Measurements from ENCODE around the gene CACUL1.
A peak's percentile ranks its signal among the peaks of the same experiment; 100 is the strongest.
"Not testable (repeated sequence)": the region's sequence is repeated elsewhere in the genome, so short reads cannot be mapped to it uniquely, and the experiment has no call there.

CACUL1 gene
- total RNA-seq: 53.1 reads per million, percentile 69 among the genes with 10 or more reads in this experiment

DNA sequence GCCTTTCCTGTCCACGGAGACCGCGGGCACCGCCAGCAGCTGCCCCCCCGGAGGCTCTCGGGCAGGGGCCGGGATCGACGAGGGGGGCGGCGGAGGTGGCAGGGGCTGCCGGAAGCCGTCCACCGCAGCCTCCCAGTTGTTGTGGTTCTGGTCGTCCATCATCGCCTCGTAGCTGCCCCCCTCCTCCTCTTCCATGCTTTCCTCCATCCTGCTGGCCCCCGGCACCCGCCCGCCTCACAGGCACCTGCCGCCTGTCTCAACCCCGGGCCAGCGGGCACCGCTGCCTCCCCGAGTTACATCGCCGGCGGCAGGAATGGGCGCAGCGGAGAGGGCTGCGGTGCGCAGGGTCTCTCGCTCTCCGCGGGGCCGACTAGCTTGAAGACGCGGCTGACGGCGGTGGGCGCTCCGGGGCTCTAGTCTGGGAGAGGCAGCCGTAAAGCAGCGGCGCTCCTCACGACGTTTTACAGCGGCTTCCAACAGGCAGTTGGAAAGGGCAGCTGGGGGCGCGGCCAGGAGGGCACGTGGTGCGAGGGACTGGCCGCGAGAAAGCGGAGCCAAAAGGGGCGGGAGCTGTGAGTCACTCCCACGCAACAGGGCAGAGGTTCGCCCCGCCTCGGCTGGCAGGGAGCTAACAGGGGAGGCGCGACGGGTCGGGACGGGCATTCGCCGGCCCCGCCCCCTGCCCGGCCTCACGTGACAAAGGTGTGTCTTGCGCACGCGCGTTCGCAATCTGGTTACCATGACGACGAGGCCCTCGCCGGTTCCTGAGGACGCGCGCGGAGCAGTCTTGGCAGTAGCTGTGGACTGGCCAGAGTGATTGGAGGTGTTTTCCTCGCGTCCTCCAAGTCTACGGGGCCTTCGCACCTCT, at the start of gene CACUL1:
Gene CACUL1, minus strand, starts transcription at position 415 of the 868 bp plus-strand sequence. Its CDS starts 208 bp downstream, at position 207.
- peak; percentile 99 for DNase-seq

DNA sequence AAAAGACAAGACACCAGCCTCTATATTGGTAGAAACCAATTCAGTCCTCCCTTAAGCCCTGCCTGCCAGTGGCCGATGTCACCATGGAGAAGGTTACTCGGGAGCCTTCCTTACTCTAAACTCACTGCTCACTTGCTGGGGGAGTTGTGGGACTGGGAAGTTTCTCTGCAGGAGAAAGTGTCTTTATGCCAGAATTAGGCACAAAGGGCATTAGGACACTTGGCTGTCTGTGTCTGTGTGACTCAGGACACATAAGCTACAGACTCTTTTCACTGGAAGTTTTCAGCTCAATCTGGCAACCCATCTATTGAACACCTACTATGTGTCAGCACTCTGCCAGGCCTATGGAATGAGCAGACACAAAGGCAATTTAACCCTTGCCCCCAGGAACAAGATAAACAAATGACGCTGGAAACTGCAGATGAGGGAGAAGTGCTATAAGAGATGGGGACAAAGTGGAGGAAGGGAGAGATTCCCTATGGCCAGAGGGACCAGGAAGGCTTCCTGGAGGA, 49.5 kb upstream of the CACUL1 start:
- no peak for DNase-seq

DNA sequence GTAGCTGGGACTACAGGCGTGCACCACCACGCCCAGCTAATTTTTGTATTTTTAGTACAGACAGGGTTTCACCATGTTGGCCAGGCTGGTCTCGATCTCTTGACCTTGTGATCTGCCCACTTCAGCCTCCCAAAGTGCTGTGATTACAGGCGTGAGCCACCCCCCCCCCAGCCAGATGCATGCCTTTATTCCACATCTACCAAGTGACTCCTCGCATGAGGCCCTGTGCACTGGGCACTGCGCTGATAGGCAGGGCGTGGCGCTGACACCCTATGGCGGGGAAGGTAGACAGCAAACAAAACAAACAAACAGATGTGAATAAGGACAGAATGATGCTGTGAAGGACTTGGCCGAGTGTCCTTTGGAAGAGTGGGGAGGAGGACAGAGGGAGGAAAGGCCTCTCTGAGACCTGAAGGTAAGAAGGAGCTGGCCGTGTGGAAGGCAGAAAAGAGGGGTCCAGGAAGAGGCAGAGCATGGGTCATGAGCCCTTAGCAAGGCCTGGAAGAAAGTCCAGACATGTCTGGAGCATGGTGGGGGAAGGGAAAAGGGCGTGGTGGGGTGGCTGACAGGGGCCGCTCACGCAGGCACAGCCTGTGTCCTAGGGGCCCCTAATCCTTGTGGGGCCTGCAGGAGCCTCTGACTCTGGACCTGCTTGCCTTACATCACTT, 47.5 kb upstream of the CACUL1 start:
- no peak for DNase-seq

DNA sequence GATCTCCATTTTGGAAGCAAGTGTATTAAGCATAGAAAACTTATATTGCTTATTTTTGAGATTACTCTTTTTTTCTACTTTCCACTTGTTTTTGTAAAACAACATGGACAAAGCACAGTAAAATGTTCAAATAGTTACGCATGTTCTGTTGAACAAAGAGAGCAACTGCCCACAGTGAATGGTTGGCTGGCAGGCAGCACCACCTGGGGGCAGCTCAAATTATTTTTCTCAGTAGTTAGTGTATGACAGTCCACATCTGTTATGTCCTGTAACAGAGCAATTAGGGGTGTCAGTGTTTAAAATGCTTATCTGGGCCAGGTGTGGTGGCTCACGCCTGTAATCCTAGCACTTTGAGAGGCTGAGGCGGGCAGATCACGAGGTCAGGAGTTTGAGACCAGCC, 46.1 kb upstream of the CACUL1 start:
- no peak for DNase-seq

DNA sequence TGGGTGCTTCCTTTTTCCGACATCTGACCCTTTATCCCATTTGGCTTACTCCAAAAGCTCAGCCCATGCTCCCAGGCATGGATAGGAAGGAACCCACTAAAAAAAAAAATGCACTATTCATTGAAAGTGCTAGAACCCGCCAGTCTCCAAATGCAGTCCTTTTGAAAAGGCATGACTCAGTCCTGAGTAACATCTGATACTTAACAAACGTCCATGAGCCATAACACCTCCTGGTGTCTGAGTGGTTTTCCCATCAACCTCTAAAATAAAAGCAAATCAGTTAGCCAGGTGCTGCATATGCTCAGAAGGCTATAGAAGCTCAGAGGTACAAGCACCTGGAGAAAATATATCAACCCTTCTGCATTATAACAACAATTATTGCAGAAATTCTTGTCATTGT, 45.0 kb upstream of the CACUL1 start:
- no peak for DNase-seq

DNA sequence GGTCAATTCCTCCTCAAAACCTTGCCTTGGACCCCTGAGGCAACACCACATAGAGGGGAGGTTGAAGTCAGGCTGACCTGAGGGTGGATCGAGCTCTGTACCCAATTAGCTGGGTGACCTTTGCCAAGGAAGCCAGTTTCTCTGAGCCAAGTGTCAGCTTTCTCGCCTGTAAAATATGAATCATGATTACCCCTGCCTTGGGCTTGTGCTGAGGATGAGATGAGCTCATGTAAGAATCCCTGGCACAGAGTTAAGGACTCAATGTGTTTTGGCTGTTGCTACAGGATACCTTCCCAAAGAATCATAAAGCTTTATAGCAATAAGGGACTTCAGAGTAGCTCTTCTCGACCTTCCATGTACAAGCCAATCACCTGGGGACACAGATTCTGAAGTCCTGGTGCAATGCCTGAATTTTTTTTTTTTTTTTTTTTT, 43.5 kb upstream of the CACUL1 start:
- DNase-seq: no peak

DNA sequence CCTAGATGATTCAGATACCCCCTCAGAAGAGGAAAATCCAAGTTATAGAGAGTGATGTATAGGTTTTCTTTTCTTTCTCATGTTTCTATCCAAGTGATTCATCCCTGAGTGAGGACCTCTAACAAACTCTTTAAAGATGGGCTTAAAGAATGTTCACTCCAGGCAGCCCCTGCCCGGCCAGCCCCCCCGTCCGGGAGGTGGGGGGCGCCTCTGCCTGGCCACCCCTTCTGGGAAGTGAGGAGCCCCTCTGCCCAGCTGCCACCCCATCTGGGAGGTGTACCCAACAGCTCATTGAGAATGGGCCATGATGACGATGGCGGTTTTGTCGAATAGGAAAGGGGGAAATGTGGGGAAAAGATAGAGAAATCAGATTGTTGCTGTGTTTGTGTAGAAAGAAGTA, 40.2 kb upstream of the CACUL1 start:
- not testable (repeated sequence) for DNase-seq

DNA sequence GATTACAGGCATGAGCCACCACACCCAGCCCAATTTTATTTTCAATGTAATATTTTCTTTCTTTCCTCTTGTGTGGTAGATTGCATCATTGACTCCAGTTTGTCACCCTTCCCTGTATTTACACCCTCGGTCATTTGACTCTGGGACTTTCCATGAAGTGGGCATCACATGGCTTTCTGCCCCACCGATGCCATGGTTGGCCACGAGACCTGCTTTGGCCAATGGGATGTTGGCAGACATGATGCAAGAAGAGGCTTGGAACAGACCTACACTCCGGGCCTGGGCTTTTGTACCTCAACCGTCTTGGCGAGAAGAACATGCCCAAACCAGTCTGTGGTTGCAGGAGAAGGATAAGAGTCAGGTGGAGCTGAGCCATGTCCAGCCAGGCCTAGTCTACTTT, 38.8 kb upstream of the CACUL1 start:
- no peak for DNase-seq

DNA sequence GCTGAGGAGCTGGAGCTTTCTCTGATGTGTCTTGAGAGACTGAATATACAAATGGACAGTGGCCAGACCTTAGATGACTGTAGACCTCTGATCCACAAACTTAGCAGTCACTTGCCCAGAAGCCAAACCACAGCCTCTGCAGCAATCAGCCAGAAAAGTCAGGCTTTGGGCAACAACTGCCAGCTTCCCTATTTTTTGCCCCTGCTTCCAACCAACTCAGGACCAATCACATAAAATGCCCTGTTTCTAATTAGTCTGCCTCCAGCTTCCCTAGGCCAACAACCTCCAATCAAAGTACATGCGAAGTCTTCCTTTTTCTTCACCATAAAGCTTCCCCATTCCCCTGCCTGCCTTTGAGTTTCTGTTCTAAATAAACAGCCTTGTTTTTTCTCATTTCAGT, 37.8 kb upstream of the CACUL1 start:
- no peak for DNase-seq

DNA sequence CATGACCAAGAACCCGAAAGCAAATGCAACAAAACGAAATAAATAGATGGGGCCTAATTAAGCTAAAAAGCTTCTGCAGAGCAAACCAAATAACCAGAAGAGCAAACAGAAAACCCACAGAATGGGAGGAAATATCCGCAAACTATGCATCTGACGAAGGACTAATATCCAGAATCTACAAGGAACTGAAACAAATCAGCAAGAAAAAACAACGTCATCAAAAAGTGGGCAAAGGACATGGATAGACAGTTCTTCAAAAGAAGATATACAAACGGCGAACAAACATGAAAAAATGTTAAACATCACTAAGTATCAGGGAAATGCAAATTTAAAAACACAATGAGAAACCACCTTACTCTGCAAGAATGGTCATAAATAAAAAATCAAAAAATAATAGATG, 35.3 kb upstream of the CACUL1 start:
- DNase-seq: no peak

DNA sequence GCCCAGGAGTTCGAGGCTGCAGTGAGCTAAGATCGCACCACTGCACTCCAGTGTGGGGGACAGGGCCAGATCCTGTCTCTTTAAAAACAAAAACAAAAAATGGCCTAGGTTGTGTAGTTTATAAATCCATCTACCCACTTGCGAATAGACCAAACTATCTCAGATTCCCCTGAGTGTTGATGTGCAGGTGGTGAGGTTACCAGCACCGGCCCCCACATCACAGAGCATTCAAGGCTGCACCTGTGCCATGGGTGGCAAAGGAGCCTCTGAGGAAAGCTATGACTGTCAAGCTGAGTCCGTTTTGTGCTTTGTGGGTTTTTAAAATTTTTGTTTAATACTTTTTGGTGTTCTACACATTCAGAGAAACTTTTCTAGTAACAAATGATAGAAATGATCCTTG, 30.8 kb upstream of the CACUL1 start:
- no peak for DNase-seq

DNA sequence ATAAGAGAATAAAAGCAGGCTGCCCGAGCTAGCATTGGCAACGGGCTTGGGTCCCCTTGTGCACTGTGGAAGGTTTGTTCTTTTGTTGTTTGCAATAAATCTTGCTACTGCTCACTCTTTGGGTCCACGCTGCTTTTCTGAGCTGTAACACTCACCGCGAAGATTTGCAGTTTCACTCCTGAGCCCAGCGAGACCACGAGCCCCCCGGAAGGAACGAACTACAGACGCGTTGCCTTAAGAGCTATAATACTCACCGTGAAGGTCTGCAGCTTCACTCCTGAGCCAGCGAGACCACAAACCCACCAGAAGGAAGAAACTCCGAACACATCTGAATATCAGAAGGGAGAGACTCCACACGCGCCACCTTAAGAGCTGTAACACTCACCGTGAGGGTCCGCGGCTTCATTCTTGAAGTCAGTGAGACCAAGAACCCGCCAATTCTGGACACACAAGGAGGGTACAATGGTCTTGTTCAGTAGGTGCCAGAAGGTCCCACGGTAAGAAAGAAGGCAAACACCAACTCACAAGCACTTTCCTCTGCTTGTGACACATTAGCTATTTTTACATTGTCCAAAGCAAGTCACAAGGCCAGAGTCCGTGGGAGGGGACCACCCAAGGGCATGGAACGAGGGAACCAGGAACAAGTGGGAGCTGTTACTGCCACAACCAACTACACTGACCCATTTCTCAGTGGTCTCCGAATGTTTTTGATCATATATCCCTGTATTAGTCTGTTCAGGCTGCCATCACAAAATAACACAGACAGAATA, 29.2 kb upstream of the CACUL1 start:
- DNase-seq: no peak

DNA sequence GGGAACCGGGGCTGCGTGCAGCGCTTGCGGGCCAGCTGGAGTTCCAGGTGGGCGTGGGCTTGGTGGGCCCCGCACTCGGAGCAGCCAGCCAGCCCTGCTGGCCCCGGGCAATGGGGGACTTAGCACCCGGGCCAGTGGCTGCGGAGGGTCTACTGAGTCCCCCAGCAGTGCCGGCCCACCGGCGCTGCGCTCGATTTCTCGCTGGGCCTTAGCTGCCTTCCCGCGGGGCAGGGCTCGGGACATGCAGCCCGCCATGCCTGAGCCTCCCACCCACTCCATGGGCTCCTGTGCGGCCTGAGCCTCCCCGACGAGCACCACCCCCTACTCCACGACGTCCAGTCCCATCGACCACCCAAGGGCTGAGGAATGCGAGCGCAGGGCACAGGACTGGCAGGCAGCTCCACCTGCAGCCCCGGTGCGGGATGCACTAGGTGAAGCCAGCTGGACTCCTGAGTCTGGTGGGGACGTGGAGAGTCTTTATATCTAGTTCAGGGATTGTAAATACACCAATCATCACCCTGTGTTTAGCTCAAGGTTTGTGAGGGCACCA, 28.2 kb upstream of the CACUL1 start:
- not testable (repeated sequence) for DNase-seq

DNA sequence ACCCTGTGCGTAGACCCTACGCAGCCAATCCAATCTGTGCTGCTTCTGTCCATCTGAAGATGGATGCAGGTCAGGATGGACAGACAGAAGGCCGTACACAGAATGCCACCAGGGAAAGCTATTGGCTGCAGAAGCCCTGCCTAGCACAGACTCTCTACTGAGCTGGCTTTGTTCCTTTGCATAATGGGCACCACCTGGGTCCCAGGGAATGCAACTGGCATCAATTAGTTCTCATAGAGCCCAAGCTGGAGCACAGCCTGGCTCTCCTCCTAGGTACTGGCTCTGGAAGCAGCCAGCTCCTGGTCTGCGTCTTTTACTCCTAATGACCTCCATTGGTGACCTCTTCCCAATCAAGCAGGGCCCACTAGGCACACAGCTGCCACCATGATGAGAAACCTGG, 26.8 kb upstream of the CACUL1 start:
- no peak for DNase-seq

DNA sequence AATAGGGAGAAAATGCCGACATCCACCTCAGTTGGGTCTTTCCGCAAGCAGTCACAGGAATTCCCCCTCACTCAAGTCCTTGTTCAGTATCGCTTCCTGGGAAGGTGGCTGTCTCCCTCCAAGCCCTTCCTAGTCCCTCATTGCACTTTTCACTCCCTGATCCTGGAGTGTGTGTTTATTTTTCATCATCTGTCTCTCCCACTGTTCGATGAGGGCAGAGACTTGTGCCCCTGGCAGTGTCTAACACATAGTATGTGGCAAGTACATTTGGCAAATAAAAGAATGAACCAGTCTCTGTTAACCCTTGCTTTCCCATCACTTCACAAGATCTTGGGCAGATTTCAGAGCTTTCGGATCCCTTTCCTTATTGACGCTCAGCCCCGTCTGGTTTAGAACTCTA, 24.0 kb upstream of the CACUL1 start:
- DNase-seq: no peak

DNA sequence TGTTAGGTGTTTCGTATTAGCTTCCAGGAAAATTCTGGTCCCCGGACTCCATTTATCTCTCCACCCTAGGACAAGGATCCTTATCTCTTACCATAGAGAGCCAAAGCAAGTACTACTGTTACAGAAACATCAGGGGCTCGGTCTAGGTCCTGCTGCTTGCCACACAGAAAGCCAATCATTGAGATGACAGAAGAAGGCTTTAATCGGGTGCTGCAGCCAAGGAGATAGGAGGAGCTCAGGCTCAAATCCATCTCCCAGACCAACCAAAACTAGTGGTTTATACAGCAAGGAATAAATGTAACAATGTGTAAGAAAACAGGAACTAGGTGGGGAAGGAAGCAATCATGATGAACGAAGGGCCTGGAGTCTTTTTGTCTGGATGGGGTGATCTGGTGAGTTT, 22.2 kb upstream of the CACUL1 start:
- no peak for DNase-seq

DNA sequence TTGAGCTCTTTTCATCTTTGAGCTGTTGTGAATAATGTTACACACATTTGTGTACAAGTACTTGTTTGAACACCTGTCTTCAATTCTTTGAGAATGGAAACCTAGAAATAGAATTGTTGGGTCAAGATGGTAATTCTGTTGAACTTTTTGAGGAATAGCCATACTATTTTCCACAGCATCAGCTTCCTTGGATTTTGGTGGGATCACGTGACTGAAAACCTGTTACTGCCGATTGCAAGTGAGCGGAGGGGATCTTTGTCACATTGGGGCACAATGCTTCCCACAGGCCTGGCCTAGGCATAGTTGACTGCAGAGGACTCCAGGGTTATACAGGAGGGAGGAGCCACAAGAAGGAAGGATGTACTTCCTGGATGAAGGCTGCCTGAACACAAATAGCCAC, 21.3 kb upstream of the CACUL1 start:
- DNase-seq: no peak

DNA sequence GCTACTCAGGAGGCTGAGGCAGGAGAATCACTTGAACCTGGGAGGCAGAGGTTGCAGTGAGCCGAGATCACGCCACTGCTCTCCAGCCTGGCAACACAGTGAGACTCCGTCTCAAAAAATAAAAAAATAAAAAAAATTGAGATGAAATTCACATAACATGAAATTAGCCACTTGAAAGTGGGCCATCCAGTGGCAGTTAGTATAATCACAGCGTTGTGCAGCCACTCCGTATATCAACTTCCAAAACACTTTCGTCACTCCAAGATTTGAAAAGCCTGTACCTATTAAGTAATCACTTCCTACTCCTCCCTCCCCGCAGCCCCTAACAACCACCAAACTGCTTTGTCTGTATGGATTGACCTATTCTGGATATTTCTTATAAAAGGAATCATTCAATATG, 20.7 kb upstream of the CACUL1 start:
- no peak for DNase-seq

DNA sequence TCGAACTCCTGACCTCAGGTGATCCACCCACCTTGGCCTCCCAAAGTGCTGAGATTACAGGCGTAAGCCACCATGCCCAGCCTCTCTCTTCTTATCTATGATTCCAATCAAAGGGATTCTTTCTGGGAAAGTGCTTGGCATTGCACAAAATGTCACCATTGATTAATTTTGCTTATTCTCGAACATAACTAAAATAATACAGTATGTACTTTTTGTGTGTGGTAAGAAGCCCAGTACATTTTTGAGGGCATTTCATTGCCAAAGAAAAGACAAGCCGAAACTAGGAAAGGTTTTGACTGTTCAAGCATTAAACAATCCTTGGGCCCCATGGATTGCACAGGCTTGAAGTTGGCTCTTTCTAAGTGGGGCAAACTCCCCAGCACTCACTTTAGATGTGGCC, 18.3 kb upstream of the CACUL1 start:
- DNase-seq: no peak

DNA sequence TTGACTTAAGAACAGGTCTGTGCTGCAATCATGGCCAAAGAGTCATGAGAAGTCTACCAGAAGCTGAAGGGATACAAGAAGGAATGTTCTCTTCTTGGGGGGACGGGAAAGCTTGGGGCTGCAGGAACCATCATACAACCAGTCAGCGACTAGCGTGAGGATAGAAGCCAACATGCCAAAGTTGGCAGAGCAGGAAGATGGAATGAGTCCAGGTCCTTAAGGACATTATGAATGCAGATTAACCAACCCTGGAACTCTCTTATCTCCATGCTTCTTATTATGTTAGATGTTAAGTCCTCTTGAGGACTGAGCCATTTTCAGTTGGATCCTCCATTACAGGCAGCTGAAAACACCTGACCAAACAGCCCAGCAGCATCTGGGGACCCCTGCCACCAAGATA, 17.2 kb upstream of the CACUL1 start:
- no peak for DNase-seq

DNA sequence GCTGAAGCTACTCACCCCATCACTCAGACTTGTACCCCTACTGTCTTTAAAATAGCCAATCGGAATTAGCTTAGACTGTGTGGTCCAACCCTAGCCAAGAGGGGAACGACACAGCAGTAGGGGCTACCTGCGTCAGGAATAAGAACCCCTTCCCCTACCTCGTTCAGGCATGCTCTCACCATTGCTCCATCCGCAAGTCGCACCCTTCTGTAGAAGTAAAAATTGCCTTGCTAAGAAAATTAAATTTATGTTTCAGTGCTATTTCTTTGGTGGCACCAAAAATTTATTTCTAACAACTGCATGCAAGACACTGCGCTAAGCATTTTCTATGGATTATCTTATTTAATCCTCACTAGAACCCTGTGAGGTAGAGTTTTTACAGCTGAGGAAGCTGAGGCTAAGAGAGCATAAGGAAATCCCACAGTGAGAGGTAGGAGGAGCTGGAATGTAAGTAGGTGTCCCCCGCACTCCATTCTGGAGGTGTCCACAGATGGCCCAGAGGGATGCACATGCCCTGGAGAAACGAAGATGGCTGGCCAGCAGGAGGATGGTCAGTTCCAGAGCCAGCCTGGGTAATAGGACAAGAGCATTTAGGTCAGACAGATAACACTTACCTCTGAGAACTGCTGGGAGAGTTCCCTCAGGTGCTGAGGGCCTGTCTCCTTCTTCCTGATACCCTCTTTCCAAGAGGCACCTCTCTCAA, 15.3 kb upstream of the CACUL1 start:
- DNase-seq: no peak
